Nephron (organoid): Measurements from ENCODE around the gene SNRPB2.

Source experiments
- H3K27ac Mint-ChIP-seq, 3 experiments: 2 replicates each; pipeline ENCODE4 v1.8.0; 2020; ENCODE audit warnings: mixed read lengths in 3 of 3, mild to moderate bottlenecking in 2 of 3, moderate library complexity in 1 of 3
- H3K27me3 Mint-ChIP-seq: 2 replicates; pipeline ENCODE4 v1.8.0; 2021; ENCODE audit warnings: low read depth, mild to moderate bottlenecking, moderate library complexity, mixed read lengths
- H3K36me3 Mint-ChIP-seq: 2 replicates; pipeline ENCODE4 v1.8.0; 2020; ENCODE audit warnings: low read depth, mixed read lengths
- H3K4me1 Mint-ChIP-seq: 2 replicates; pipeline ENCODE4 v1.8.0; 2020; ENCODE audit warnings: mixed read lengths
- H3K4me3 Mint-ChIP-seq, 3 experiments: 2 replicates each; pipeline ENCODE4 v1.8.0; 2020; ENCODE audit warnings: mild to moderate bottlenecking in 3 of 3, mixed read lengths in 3 of 3, moderate library complexity in 2 of 3
- H3K9me3 Mint-ChIP-seq: 2 replicates; pipeline ENCODE4 v1.8.0; 2020; ENCODE audit warnings: mixed read lengths
- CTCF ChIP-seq, 3 experiments: fragments of 200-600 bp; sonication (generic); IDR thresholded peaks; one replicate each; pipeline ENCODE4 v1.5.0; 2021; ENCODE audit warnings: antibody characterized with exemption in 3 of 3; ENCODE audit not compliant: unreplicated experiment in 3 of 3

Gene SNRPB2

DNA sequence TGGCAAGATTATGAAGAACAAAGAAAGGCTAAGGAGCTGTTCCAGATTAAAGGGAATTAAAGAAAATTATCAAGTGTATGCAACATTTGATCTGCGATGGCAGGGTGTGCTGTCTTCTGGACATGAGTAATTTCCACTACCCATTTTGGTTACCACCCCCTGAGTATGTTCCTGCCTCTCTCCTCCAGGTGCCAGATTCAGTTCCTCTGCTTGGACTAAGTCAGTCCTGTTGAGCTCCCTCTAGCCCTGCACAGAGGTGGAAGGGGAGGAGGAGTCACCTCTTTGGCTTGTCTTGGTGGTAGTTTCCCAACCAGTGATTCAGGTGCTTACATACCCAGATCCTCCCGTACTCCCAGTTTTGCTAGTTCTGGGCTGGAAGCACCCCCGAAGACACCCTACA, 22.2 kb upstream of the SNRPB2 start:
- peaks cover 10% of the 10 kb centered on the region for H3K36me3 Mint-ChIP-seq
- no peaks in the 10 kb centered on the region for H3K27me3 Mint-ChIP-seq
- H3K27ac Mint-ChIP-seq, result peak overlapping the region in 1 of 3 experiments; percentile 60
- H3K4me1 Mint-ChIP-seq, result peaks cover 25% of the 10 kb centered on the region
- H3K9me3 Mint-ChIP-seq, result peaks cover 33% of the 10 kb centered on the region
- TF ChIP-seq CTCF (IDR thresholded peaks at IDR 0.05; ENCODE audit: unreplicated experiment in 3 of 3), result no peak
- no peak overlapping the region for H3K4me3 Mint-ChIP-seq

DNA sequence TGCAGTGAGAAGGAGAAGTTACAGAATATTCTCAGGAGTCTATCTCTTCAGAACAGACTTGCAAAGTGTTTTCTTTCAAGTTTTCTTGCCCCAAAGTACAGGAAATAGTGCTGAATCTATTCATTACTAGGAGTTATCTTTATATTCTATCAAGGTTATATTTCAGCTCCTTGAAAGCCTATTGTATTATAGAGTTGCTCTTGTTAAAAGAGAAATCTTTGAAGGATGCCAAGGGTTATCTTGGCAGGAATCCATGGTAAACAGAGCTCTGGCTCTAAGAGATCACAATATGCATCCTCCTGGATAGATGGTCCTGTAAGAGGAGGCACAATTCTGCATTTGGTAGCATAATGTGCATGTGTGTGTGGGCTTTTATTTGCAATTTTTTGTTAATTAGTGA, 21.2 kb upstream of the SNRPB2 start:
- peaks cover 33% of the 10 kb centered on the region for H3K9me3 Mint-ChIP-seq

GRCh38 chr20:16709017-16709416, 20.8 kb upstream of the SNRPB2 start:
- peaks cover 33% of the 10 kb centered on the region for H3K9me3 Mint-ChIP-seq
- no peaks in the 10 kb centered on the region for H3K27me3 Mint-ChIP-seq
- no peak for TF ChIP-seq CTCF (IDR thresholded peaks at IDR 0.05; ENCODE audit: unreplicated experiment in 3 of 3)
- peak overlapping the region in 2 of 3 experiments; percentile 42 to 60 for H3K27ac Mint-ChIP-seq
- H3K4me1 Mint-ChIP-seq, result peaks cover 38% of the 10 kb centered on the region
- no peak overlapping the region for H3K4me3 Mint-ChIP-seq
- H3K36me3 Mint-ChIP-seq, result peaks cover 10% of the 10 kb centered on the region

More for the DNA sequence above, 21.2 kb upstream of the SNRPB2 start:
- Mint-ChIP-seq H3K4me1 (peaks cover 34% of the 10 kb centered on the region), H3K27me3 (no peaks in the 10 kb centered on the region), H3K27ac (peak overlapping the region; percentile 23 to 60 (median 42)), H3K4me3 (no peak overlapping the region), H3K36me3 (peaks cover 10% of the 10 kb centered on the region)
- no peak for TF ChIP-seq CTCF (IDR thresholded peaks at IDR 0.05; ENCODE audit: unreplicated experiment in 3 of 3)

- Mint-ChIP-seq H3K27me3 (no peaks in the 10 kb centered on the region), H3K4me1 (peaks cover 56% of the 10 kb centered on the region), H3K4me3 (no peak overlapping the region), H3K27ac (peak overlapping the region in 1 of 3 experiments; percentile 63), H3K36me3 (peaks cover 4% of the 10 kb centered on the region), H3K9me3 (peaks cover 21% of the 10 kb centered on the region)
- no peak for TF ChIP-seq CTCF (IDR thresholded peaks at IDR 0.05; ENCODE audit: unreplicated experiment in 3 of 3)
These were observed 19.0 kb upstream of the SNRPB2 start for GRCh38 chr20:16710781-16711180.

DNA sequence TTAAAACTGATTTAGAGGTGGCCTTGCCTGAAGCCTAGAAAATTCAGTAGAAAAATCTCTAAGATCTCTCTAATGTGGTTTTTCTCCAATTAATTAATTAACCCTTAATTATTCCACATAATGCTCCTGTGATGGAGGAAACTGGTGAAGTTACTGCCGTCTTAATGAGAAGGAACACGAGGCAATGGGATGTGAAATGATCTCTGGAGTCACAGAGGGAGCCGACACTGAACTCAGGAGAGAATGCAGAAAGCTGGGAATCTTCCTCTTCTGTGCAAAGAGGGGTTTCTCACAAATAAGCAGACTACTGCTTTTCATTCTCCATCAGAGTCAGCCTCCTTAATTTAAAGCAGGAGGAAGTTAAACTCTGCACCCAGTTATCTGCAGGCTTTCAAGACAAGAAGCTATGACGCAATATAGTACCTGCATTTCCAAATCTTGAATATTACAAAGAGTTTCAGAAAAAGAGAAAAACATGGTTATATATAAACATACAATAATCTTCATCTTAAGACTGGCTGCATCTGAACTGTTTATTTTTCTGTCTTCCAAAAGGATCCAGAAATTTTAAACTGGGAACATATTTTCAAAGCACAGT, 18.1 kb upstream of the SNRPB2 start:
- no peak for TF ChIP-seq CTCF (IDR thresholded peaks at IDR 0.05; ENCODE audit: unreplicated experiment in 3 of 3)
- Mint-ChIP-seq H3K27me3 (no peaks in the 10 kb centered on the region), H3K36me3 (peaks cover 3% of the 10 kb centered on the region), H3K27ac (peak overlapping the region; percentile 72 to 87 (median 75)), H3K9me3 (peaks cover 14% of the 10 kb centered on the region), H3K4me3 (no peak overlapping the region), H3K4me1 (peaks cover 61% of the 10 kb centered on the region)

- Mint-ChIP-seq H3K27me3 (no peaks in the 10 kb centered on the region), H3K4me3 (peak overlapping the region in 1 of 3 experiments; percentile 62), H3K9me3 (peaks cover 9% of the 10 kb centered on the region), H3K4me1 (peaks cover 61% of the 10 kb centered on the region), H3K27ac (peak overlapping the region; percentile 72 to 87 (median 75)), H3K36me3 (no peaks in the 10 kb centered on the region)
- TF ChIP-seq CTCF (IDR thresholded peaks at IDR 0.05; ENCODE audit: unreplicated experiment in 3 of 3), result no peak
These were observed 17.3 kb upstream of the SNRPB2 start for GRCh38 chr20:16712511-16712947.
